GM19023 (cell line): ENCODE data around the gene NPFF.

Source experiments
- ATAC-seq: cut with Tn5 transposase; IDR thresholded peaks from one replicate; pipeline ENCODE4 v1.9.1; 2021; ENCODE audit warnings: mild to moderate bottlenecking, moderate library complexity; ENCODE audit not compliant: unreplicated experiment

NPFF gene

DNA sequence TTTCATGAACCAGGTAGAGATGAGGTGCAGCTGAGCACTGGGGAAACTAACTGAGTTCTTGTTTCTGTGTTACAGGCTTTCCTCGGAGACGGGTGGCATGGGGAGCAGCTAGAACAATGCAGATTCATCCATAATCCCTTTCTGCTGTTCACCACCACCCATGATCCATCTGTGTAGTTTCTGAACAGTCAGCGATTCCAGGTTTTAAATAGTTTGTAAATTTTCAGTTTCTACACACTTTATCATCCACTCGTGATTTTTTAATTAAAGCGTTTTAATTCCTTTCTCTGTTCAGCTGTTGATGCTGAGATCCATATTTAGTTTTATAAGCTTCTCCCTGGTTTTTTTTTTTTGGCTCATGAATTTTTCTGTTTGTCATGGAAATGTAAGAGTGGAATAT, 28.0 kb downstream of the NPFF start:
- no peak for ATAC-seq

DNA sequence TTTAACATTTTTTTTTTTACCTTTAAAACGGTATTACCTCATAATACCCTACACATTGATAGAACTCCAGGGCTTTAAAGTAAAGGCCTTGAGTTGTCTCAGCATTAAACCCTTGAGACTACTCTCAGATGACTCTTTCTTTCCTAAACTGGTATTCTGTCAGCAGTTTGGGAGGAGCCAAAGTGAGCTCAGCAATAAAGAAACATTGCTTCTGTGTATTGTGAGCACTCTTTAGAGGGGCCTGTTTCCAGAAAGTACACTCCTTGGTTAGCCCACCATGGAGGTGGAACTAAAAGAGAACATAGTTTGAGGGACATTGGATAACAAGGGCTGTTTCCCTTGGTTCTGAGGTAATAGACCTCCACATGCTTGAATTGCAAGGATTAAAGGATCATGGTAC, 28.4 kb downstream of the NPFF start:
- no peak for ATAC-seq

DNA sequence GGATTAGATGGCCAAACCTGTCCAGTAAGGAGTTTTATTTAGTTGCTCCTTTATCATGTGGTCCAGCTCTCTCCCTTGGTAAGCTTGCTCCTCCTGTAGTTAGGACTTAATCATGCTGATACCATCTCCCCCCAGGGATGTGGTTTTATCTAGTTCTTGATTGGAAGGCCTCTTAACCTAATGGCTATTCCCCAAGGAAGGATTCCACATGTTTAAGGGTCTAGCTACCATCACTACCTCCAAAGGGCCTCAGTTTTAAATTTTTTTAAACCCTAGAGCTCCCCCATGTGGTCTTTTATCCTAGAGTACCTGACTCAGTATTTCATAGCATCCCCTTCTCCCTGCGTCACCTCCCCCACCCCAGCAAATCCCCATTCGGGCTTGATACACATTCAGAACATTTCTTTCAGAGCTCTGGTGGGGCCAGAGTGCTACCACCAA, 30.5 kb downstream of the NPFF start:
- no peak for ATAC-seq

DNA sequence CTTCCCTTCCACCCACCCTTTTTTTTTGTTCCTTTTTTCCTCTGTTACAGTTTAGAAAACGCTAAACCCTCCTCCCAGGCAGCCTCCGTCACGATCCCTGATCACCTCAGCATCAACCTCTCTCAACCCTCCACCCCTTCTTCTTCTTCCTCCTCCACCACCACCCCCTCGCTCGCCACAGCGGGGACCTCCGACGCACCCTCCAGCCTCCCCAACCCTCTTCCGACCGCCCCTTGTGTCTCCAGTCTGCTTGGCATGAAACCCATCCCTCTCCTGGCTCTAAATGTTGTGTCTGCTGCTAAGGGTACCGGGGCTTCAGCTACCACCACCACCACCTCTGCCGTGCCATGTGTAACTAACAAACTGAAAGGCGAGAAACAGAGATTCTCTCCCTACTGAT, 32.5 kb downstream of the NPFF start:
- no peak for ATAC-seq

DNA sequence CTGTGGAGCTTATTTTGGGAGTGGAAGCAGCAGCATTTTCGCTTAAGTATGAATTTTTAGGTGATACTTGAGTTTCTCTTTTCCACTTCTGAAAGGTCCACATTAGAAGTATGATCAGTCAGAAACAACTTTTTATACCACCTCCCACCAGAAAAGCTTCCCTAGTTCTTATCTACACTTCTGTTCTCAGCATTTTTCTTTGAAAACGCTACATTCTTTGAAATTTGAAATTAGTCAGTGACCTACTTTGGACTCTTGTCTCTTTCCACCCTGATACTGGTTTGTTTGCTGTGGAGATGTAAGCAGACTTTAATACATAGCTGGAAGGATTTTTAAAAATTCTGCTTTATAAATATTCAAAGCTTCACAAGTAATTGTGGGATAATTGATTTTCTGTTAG, 33.2 kb downstream of the NPFF start:
- ATAC-seq: no peak

DNA sequence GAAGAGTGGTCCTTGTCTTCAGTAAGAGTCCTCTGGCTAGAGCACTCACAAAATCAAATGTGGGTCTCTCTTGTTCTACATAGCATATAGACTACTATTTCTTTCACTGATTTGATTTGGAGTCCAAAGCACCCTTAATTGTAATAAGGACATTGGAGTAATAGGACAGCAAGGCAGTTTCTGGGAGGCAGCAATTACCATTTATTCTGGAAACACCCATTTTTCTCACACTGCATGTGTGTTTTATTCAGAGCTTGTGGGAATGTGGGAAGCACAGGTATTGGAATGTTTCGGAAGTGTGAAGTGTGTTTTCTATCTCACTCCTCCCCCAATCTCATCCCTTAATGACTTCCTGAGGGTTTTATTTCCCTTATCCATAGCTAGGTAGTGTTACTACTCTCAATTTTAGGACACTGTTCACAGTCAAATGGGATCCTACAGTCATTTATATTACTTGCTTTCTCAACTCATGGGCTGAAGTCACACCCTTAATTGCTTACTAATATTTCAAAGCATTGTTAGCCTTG, 35.2 kb downstream of the NPFF start:
- ATAC-seq: no peak

DNA sequence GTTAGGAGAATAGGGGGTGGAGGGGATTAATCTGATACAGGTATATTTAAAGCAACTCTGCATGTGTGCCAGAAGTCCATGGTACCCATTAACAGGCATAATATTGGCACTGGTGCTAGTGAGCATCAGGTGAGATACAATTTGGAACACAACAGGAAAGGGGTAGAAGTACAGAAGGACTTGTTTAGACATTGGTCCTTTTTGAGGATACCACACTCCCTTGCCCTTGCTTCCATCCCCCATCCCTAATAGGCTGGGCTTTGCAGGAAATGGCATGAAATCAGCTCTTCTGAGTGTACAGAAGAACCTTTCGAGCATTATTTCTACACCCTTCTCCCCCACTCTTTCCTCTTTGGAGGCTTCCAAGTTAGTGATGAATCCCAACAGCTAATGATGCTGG, 39.0 kb downstream of the NPFF start:
- no peak for ATAC-seq

DNA sequence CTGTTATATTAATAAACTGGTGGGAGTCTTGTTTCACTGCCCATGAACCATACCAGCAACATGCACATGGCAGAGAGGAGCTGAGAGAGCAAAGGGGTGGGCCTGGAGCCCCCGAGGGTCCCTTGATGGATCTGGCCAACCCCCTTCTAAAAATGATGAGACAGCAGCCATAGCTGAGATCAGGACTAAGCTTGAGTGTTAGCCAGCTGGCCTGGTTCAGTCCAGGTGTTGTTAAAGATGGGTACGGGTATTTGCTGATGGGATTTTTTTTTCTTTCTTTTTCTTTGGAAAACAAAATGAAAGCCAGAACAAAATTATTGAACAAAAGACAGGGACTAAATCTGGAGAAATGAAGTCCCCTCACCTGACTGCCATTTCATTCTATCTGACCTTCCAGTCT, 39.4 kb downstream of the NPFF start:
- no peak for ATAC-seq

DNA sequence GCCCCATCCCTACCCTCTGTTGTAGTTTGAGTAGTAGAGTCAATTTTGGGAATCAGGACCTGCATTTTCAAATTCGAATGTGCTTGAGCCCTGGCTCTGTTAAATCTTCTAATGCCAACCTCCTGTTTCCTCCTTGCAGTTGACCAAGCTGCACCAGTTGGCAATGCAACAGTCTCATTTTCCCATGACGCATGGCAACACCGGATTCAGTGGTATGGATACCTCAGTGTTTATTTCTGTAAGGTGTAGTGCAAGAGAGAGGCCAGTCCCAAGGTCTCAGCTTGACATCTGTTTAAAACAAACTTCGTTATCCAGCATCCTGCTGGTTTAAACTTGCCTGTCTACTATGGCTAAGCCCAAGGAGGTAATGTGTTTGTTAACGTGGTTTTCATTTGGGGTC, 40.2 kb downstream of the NPFF start:
- no peak for ATAC-seq

DNA sequence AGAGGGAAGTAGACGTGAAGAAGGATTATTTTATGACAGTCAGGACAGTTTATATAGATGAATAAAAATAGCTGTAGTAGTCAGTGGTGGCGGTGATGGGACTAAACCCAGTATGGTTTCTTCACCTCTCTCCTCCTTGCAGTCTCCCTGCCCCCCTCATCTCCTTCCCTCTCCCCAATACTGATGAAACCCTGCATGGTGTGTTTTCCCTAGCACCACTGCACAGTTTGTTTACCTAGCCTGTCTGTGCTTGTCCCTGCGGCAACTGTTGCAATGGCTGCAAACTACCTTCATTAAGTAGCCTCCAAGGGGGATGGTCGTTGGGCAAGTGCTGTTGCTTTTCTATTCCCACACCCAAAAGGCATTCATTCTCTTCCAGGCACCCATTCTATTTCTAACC, 40.6 kb downstream of the NPFF start:
- no peak for ATAC-seq

DNA sequence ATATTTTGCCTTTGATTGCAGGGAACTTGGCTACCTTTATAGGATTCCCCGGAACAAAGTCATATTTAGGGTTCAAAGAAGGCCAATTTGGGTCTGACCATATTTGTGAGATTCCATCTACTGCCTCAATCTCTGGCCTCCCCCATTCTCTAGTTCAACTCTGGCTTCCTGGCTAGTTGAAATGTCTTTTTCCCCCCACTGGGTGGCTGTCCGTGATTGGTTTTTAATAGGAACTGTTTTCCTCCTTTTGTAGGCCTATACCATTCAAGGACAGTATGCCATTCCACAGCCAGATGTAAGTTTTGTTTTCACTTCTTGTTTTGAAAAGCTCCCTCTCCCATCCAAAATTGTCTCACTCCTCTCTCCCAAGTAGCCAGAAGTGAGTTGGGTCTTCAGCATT, 41.6 kb downstream of the NPFF start:
- ATAC-seq: no peak

DNA sequence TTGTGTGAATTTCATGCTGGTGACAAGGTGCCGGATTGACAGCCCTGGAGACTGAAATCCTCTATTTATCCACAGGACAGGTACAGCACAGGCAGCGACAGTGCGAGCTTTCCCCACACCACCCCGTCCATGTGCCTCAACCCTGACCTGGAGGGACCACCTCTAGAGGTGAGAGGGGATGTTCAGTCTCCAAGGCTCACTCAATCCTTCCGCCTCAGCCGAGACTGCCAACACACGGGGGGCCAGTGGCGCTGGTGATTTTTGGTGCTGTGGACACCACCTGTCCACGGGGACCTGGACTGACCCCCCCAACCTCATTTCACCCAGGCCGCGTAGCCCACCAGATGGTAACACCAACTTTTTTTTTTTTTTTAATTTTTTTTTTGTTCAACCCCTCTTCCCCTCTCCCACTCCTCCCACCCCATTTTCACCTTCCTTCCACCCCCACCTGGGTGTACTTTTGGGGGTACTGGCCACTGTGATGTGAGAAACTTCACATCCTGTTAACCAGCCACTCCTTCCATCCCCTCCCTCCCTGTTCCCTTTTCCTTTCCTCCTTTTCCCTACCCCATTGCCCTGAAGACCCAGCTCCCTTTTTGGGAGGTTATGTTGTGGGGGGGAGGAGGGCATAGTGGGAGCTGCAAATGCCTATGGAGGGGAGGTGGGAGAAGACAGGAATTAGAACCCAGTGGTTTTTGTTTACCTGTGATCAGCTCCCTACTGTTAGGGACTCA, 42.4 kb downstream of the NPFF start:
- ATAC-seq: no peak

DNA sequence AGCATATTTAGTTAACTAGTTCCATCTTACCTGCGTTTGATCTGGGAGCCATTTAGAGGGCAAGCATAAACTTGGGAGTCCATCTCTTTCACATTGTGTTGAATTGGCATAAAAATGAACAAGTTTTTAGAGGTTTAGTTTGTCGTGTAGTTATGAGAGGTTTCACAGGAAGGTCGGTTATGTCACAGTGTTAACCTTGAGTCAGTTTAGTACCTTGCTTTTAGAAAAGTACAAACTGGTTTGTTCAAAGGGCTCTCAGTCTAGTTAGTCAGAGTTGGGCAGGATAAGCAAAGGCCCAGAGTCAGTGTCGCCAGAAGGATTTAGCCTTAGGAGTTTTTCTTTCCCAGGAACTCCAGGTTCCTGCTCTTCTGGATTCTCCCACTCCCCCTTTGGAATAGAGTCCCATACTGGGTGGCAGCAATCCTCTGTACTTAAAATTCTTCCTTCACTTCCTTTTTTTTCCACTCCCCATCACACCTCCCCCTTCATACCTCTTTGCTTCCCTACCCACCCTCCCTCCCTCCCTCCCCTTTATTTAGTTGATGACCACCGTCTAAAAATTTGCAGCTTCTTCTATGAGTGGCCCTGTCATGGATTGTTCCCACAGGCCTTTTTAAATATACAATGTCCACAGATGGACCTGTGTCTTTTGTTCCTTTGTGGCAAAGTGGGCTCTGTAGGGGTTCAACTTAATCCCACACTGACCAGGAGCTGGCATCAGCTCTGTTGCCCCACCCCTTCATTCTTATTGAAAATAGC, 43.3 kb downstream of the NPFF start:
- ATAC-seq: no peak

DNA sequence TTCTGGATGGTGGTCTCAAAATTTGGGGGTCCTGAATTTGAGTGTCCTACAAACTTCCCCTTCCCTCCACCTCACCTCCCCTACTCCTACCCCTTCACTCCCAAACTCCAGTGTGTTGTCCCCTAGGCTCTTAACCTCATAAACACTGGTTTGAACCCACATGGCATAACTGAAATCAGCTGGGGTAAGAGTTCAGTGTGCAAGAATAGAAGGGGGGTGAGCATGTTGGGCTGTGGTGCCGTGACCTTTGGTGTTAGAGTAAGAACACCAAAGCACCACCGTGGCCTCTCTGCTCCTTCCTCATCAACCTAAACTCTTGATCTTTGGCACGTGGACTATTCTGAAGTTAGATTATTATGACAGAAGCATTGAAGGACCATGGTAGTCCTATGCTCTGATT, 44.3 kb downstream of the NPFF start:
- no peak for ATAC-seq

DNA sequence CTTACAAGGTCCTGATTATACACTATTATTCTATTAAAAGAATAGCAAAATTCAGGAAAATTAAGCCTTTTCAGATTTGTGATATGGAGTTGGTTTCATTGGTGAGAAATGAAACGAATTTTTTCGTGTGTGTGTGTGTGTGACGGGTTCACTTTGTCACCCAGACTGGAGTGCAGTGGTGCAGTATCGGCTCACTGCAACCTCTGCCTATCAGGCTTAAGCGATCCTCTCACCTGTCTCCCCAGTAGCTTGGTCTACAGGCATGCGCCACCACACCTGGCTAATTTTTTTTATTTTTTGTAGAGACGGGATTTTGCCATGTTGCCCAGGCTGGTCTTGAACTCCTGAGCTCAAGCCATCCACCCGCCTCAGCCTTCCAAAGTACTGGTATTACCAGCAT, 45.7 kb downstream of the NPFF start:
- no peak for ATAC-seq

DNA sequence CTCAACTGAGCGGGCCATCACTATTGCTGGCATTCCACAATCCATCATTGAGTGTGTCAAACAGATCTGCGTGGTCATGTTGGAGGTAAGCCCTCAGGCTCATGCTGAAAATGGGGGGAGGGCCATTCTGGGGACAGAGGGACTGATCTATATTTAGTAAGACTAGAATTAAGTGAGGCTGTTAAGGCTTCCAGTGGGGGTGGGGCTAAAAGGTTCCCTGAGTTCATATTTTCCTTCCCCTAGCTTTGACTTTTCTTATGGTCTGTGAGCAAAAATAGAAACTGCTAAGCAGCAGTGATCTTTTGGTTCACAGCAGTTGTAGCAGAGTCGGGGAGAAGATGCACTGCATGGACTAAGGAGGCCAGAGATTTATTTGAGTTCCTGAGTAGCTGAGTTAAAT, 46.2 kb downstream of the NPFF start:
- ATAC-seq: no peak

DNA sequence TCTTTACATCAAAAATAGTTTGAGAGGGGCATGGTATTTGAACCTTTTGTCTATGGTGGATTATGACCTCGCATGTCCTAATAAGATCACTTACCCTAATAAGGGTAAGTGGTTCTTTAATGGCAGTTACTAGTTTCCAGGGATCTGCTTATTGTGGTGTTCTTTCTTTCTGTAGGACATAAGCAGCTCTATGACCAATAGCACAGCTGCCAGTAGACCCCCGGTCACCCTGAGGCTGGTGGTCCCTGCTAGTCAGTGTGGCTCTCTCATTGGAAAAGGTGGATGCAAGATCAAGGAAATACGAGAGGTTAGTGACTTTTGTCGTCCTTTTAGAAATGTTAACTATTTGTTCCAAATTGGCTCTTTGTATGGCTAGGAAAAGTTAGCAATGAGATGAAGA, 48.2 kb downstream of the NPFF start:
- ATAC-seq: no peak
